Large intestine (tissue), 3 donors: ENCODE results near the gene TMC3. TPM values are rescaled to one million over a fixed set of nuclear protein-coding genes. Genes with fewer than 3 reads are reported as not detected.
A peak's percentile ranks its signal among the peaks of the same experiment; 100 is the strongest.

Experiments
- DNase-seq, 2 donors: peaks; one replicate each; pipeline versions ENCODE4 v3.0.0 to v3.0.0-alpha.2; 2013
- H3K27ac ChIP-seq: one replicate; pipeline ENCODE4 v1.5.1; 2013; ENCODE audit warnings: low read length
- H3K27me3 ChIP-seq: 2 replicates; pipeline ENCODE4 v1.6.1; 2013; ENCODE audit warnings: low read length; ENCODE audit not compliant: control insufficient read depth, insufficient read depth
- H3K36me3 ChIP-seq: 2 replicates; pipeline ENCODE4 v1.6.1; 2013; ENCODE audit warnings: low read length; ENCODE audit not compliant: control insufficient read depth, insufficient read depth
- H3K4me1 ChIP-seq: one replicate; pipeline ENCODE4 v1.6.1; 2013; ENCODE audit warnings: low read length; ENCODE audit not compliant: control insufficient read depth, insufficient read depth
- H3K4me3 ChIP-seq: one replicate; pipeline ENCODE4 v1.5.1; 2013; ENCODE audit warnings: low read length
- H3K9me3 ChIP-seq: one replicate; pipeline ENCODE4 v1.6.1; 2013; ENCODE audit warnings: mild to moderate bottlenecking, low read depth, low read length, moderate library complexity; ENCODE audit not compliant: control insufficient read depth
- WGBS: methylation state at CpG from one replicate; pipeline ENCODE4 v1.1.5; 2013; ENCODE audit warnings: low lambda C conversion rate; ENCODE audit not compliant: insufficient coverage; 5-methylcytosine and 5-hydroxymethylcytosine counted together
- polyA plus RNA-seq: library from polyadenylated mRNA; unstranded; fragments of 120-200 nt; gene quantifications from one replicate; pipeline ENCODE4 v1.2.1, GENCODE V29; 2013

Gene TMC3
- polyA plus RNA-seq, 1 donor = 6.2 TPM

DNA sequence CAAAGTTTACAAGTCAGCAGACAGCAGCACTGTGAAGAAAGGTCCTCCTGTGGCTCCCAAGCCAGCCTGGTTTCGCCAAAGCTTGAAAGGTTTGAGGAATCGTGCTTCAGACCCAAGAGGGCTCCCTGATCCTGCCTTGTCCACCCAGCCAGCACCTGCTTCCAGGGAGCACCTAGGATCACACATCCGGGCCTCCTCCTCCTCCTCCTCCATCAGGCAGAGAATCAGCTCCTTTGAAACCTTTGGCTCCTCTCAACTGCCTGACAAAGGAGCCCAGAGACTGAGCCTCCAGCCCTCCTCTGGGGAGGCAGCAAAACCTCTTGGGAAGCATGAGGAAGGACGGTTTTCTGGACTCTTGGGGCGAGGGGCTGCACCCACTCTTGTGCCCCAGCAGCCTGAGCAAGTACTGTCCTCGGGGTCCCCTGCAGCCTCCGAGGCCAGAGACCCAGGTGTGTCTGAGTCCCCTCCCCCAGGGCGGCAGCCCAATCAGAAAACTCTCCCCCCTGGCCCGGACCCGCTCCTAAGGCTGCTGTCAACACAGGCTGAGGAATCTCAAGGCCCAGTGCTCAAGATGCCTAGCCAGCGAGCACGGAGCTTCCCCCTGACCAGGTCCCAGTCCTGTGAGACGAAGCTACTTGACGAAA is 74.3 kb downstream of the TMC3 start:
- Histone ChIP-seq H3K27me3 (peaks cover 3% of the 10 kb centered on the region), H3K4me3 (no peak overlapping the region), H3K9me3 (no peaks in the 10 kb centered on the region), H3K36me3 (no peaks in the 10 kb centered on the region), H3K27ac (no peak overlapping the region), H3K4me1 (no peaks in the 10 kb centered on the region)
- no peak for DNase-seq
- no CpG with 5 or more reads among the region's 14 CpGs for WGBS

DNA sequence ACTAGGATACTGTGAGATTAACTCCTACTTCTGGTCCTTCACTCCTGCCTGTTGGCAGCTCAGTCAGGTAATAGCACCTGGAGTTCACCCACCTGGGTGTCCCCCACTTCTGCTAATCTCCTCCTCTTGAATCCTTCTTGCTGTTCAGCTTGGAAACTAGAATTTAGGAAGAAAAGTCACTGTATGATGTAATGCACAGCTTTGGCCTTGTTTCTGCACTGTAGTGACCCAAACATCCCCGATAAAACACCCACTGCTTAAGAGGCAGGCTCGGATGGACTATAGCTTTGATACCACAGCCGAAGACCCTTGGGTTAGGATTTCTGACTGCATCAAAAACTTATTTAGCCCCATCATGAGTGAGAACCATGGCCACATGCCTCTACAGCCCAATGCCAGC is 74.9 kb downstream of the TMC3 start:
- Histone ChIP-seq H3K27ac (no peak overlapping the region), H3K27me3 (peaks cover 3% of the 10 kb centered on the region), H3K36me3 (no peaks in the 10 kb centered on the region), H3K4me3 (no peak overlapping the region), H3K9me3 (no peaks in the 10 kb centered on the region), H3K4me1 (no peaks in the 10 kb centered on the region)
- DNase-seq = no peak
- no CpG with 5 or more reads among the region's 3 CpGs for WGBS

DNA sequence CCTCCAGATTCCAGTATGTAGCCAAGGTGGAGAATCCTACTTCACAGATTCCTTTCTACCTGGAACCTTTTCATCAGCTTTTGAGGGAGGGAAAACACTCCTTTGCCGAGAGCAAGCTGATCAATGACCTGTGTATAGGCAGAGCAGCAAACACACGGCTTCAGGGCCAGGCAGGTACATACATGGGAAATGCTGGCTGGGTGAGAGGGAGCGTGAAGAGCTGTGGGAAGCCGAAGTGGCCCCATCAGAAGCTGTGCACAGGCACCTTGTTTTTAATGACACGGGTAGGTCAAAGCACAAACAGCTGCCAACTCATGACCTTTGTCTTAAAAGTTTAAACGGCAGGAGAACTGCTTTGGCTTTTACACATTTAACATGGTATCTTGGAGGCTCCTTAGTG is 75.4 kb downstream of the TMC3 start:
- Histone ChIP-seq H3K27ac (no peak overlapping the region), H3K4me3 (no peak overlapping the region), H3K4me1 (no peaks in the 10 kb centered on the region), H3K9me3 (no peaks in the 10 kb centered on the region), H3K36me3 (no peaks in the 10 kb centered on the region), H3K27me3 (peaks cover 3% of the 10 kb centered on the region)
- WGBS = no CpG with 5 or more reads among the region's 6 CpGs
- no peak for DNase-seq

DNA sequence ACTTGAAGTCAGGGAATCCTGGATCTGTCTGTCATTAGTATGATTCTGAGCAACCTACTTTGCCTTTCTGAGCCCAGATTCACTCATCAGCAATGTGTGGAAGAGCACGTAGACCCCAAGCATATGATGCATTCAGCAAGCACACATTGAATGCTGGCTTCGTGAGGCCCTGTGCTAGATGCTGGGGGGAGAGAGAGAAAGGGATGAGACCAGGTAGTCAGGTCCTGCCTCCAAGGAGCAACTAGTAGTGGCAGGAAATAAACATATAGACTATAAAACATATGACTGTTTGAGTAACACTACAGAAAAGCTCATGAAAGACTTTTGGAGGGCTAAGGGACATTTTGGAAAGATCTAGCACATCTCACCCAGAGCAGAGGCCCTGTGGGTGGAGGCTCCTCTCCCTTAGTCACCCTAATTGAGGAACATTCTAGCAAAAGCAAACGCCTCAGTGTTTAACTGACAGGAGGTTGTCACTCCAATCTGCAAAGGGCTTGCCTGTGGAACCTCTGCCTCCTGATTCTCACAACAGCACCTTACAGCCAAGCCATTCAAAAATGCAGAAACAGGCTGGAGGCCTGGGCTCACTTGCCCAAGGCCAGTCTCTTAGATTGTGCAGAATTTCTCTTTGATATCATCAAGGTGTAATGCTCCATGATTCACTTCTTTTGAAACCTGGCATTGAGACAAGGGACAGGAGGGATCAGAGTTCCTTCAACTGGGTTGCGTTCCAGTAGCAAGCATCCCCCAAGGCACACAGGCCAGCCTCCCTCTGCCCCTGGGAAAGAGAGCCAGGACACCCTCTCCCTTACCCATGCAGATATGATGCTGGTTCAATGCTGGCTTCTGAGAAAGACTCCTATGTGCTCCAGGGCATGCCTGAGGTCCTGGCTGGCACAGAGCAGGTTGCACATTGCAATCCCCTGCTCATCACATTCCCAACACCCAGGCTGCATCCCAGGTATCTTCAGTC is 76.1 kb downstream of the TMC3 start:
- Histone ChIP-seq H3K4me3 (peak overlapping the region; percentile 16), H3K9me3 (no peaks in the 10 kb centered on the region), H3K27ac (no peak overlapping the region), H3K27me3 (peaks cover 3% of the 10 kb centered on the region), H3K4me1 (no peaks in the 10 kb centered on the region), H3K36me3 (no peaks in the 10 kb centered on the region)
- no CpG with 5 or more reads among the region's 4 CpGs for WGBS
- DNase-seq = no peak

DNA sequence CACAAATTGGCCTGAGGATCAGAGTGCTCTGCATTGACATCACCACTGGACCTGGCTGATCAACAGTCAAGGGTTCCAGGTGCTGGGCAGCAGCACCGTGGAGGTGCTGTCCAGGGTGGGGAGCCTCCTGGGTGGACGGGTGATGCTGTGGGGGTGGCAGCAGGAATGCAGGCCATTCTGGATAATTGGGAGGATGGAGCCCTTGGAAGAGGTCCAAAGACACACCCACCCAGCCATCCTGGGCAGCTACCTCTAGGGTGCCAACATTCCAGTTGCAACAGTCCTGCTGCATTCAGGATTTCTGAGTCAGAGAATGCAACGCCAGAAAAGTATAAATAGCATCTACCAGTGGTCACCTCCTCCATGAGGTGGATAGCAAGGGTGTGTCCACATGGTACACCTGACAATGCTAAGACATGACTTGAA is 76.9 kb downstream of the TMC3 start:
- DNase-seq = no peak

DNA sequence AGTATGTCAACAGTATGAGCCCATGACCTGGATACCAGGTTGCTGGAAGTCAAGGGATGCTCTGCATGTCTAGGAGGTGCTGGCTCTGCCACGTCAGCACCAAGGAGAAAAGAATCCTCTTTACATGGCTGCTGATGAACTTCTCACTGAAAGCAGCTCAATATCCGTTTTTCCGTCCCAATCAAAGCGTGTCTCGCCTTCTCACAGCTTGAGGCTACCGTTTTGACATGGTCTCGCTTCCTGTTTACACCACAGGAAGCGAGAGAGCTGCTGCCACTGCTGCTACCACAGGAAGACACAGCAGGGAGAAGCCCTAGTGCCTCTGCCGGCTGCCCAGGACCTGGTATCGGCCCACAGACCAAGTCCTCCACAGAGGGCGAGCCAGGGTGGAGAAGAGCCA is 77.3 kb downstream of the TMC3 start:
- Histone ChIP-seq H3K36me3 (no peaks in the 10 kb centered on the region), H3K9me3 (no peaks in the 10 kb centered on the region), H3K27me3 (peaks cover 3% of the 10 kb centered on the region), H3K4me1 (no peaks in the 10 kb centered on the region), H3K4me3 (peak overlapping the region; percentile 16), H3K27ac (peak overlapping the region; percentile 26)
- 100% methylated on average over 2 of the region's 11 CpGs for WGBS
- DNase-seq = peak; percentile 26 to 29

More for the DNA sequence above, 76.9 kb downstream of the TMC3 start:
- Histone ChIP-seq H3K9me3 (no peaks in the 10 kb centered on the region), H3K27ac (no peak overlapping the region), H3K4me1 (no peaks in the 10 kb centered on the region), H3K4me3 (peak overlapping the region; percentile 16), H3K36me3 (no peaks in the 10 kb centered on the region), H3K27me3 (peaks cover 3% of the 10 kb centered on the region)
- WGBS = no CpG with 5 or more reads among the region's 3 CpGs

DNA sequence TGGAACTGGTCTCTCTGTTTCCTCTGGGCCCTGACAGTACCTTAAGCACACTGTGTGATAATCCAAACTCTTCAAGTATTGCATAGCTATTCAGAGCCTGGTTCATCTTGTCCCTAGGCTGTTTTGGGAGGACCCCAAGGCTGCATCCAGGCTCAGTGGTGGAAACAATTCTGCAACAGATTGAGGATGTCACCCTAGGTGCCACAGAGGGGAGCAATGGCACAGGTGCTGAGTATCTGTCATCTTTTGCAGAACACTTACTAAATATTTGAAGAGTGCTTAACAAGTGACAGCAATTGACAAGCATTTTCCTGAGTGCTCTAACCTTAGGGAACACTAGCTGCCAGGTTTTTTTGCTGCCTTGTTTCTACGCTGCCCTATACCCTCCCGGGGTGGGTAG is 77.8 kb downstream of the TMC3 start:
- WGBS = 80% methylated on average over 1 of the region's 2 CpGs
- Histone ChIP-seq H3K27ac (peak overlapping the region; percentile 26), H3K36me3 (no peaks in the 10 kb centered on the region), H3K27me3 (peaks cover 3% of the 10 kb centered on the region), H3K9me3 (no peaks in the 10 kb centered on the region), H3K4me1 (no peaks in the 10 kb centered on the region), H3K4me3 (no peak overlapping the region)
- no peak for DNase-seq

DNA sequence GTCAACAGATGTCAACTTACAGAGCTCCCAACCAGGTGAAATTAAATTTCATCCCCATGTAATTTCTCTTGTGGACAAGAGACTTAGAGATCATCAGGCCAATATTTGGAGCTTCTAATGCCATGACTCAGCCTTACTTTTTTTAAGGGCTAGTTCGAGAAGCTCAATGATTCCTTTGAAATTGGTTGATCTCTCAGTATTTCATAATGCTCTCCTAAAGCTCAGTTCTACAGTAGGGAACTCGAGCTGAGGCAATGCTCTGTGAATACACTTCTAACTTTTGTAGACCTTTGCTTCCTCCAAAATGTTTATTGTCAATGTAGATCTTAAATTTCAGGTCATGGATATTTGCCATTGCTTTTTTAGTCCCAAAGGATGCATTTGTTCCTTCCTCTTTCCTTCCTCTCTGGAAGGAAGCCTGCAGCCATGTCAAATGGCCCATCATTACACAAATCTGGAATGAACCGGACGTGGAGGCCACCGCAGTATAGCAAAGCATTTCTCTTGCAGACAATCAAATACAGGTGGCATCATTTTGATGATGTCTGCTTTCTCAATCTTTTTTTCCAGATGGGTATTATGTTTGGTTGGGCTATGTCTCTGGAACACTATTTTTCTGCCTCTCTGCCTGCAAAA is 78.4 kb downstream of the TMC3 start:
- no peak for DNase-seq
- H3K4me3 ChIP-seq = no peak overlapping the region
- peaks cover 3% of the 10 kb centered on the region for H3K27me3 ChIP-seq
- no CpG with 5 or more reads among the region's 5 CpGs for WGBS
- H3K36me3 ChIP-seq = no peaks in the 10 kb centered on the region
- H3K27ac ChIP-seq = no peak overlapping the region
- H3K9me3 ChIP-seq = no peaks in the 10 kb centered on the region
- H3K4me1 ChIP-seq = no peaks in the 10 kb centered on the region

DNA sequence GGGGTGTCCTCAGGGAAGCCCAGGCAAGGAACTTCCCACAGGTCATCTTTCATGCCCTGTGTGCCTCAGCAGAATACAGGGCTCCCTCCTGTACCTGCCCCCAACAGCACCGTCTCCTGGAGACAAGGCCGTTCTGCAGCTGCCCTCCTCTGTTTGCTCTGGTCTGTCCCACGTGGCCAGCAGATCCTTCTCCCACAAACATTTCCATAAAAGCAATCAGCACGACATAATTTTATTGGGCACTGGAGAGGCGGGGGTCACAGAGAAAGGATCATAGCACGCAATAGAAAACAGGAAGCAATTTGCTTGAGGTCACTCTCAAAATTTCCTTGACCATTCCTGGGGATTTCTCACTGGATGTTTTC is 79.5 kb downstream of the TMC3 start:
- no peak for DNase-seq
- H3K4me3 ChIP-seq = no peak overlapping the region
- H3K9me3 ChIP-seq = no peaks in the 10 kb centered on the region
- WGBS = no CpG with 5 or more reads among the region's 6 CpGs
- peaks cover 3% of the 10 kb centered on the region for H3K27me3 ChIP-seq
- H3K36me3 ChIP-seq = no peaks in the 10 kb centered on the region
- H3K27ac ChIP-seq = no peak overlapping the region
- H3K4me1 ChIP-seq = no peaks in the 10 kb centered on the region

DNA sequence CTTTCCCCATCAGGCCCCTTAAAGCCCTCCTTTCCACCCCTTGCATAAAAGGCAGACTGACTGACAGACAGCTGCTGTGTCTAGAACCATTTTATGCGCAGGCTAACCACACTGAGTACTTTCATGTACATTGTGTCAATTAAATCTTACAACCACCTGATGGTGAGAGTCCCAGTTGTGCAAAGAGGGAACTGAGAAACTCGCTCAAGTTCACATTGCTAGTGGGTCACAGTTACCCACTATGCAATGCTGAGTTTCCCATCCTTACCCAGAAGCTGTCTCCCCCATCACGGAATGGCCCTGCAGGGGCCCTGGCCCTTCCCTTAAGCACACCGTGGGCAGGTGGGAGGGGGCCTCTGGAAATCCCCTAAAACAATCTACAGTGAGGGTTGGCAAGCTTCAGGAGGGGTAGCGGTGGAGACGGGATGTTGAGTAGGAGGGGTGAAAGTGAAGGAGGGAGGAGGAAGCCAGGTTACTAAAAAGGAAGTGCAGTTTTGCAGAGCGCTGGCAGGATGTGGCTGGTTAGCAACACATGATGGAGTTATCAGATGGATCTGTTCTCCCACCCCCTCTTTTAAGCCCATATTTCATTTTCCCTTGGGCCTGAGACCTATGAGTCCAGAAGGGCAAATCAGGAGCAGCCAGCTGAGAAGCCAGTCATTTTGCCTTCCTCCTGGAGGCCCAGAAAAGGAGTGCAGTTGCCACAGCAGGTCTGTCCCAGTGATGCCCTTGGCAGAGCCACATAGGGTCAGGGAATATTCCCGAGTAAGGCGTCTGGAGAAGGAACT is 80.1 kb downstream of the TMC3 start:
- no peaks in the 10 kb centered on the region for H3K4me1 ChIP-seq
- no peaks in the 10 kb centered on the region for H3K9me3 ChIP-seq
- DNase-seq = peak in 1 of 2 donors; percentile 27
- no peak overlapping the region for H3K27ac ChIP-seq
- no peaks in the 10 kb centered on the region for H3K36me3 ChIP-seq
- H3K27me3 ChIP-seq = peaks cover 3% of the 10 kb centered on the region
- no peak overlapping the region for H3K4me3 ChIP-seq
- WGBS = no CpG with 5 or more reads among the region's 9 CpGs
